ENCODE measurements around the gene USF2. TPM values are rescaled to one million over a fixed set of nuclear protein-coding genes. Genes with fewer than 3 reads are reported as not detected.

The USF2 gene
- total RNA-seq, 2 donors from 2014 or later, result 90.4 to 143 TPM

GRCh38 chr19:35295792-35296462 lies 27.2 kb downstream of the USF2 start:
- ATAC-seq (ENCODE audit: insufficient number of reproducible peaks, low FRiP score, low read depth) (no peak), DNase-seq (ENCODE audit: low spot score) (no peak)
- H3K9me3 ChIP-seq, result no peaks in the 10 kb centered on the region
- H3K36me3 ChIP-seq, result no peaks in the 10 kb centered on the region
- H3K27me3 ChIP-seq (replicated peaks; ENCODE audit: insufficient read depth), result no peaks in the 10 kb centered on the region
- no peak overlapping the region for H3K4me3 ChIP-seq
- no peaks in the 10 kb centered on the region for H3K4me1 ChIP-seq (ENCODE audit: control insufficient read depth in 1 of 2, low read depth in 2 of 2)
- no peak for TF ChIP-seq CTCF (IDR thresholded peaks at IDR 0.05)
- H3K27ac ChIP-seq, result no peak overlapping the region

- Histone ChIP-seq H3K36me3 (no peaks in the 10 kb centered on the region), H3K4me3 (no peak overlapping the region), H3K27me3 (replicated peaks; ENCODE audit: insufficient read depth) (no peaks in the 10 kb centered on the region), H3K4me1 (ENCODE audit: control insufficient read depth in 1 of 2, low read depth in 2 of 2) (no peaks in the 10 kb centered on the region), H3K9me3 (no peaks in the 10 kb centered on the region), H3K27ac (no peak overlapping the region)
- TF ChIP-seq CTCF (IDR thresholded peaks at IDR 0.05), result no peak
- ATAC-seq (ENCODE audit: insufficient number of reproducible peaks, low FRiP score, low read depth) (no peak), DNase-seq (ENCODE audit: low spot score) (no peak)
Measured at GRCh38 chr19:35296644-35297514, 28.1 kb downstream of the USF2 start.

GRCh38 chr19:35297515-35297848 lies 28.7 kb downstream of the USF2 start:
- H3K9me3 ChIP-seq, result no peaks in the 10 kb centered on the region
- no peaks in the 10 kb centered on the region for H3K4me1 ChIP-seq (ENCODE audit: control insufficient read depth in 1 of 2, low read depth in 2 of 2)
- H3K36me3 ChIP-seq, result no peaks in the 10 kb centered on the region
- DNase-seq (ENCODE audit: low spot score) (no peak), ATAC-seq (ENCODE audit: insufficient number of reproducible peaks, low FRiP score, low read depth) (no peak)
- H3K27ac ChIP-seq, result no peak overlapping the region
- H3K4me3 ChIP-seq, result no peak overlapping the region
- H3K27me3 ChIP-seq (replicated peaks; ENCODE audit: insufficient read depth), result no peaks in the 10 kb centered on the region
- no peak for TF ChIP-seq CTCF (IDR thresholded peaks at IDR 0.05)

GRCh38 chr19:35297922-35298321 lies 29.2 kb downstream of the USF2 start:
- DNase-seq (ENCODE audit: low spot score) (no peak), ATAC-seq (ENCODE audit: insufficient number of reproducible peaks, low FRiP score, low read depth) (no peak)
- Histone ChIP-seq H3K27me3 (replicated peaks; ENCODE audit: insufficient read depth) (no peaks in the 10 kb centered on the region), H3K4me1 (ENCODE audit: control insufficient read depth in 1 of 2, low read depth in 2 of 2) (no peaks in the 10 kb centered on the region), H3K36me3 (no peaks in the 10 kb centered on the region), H3K4me3 (no peak overlapping the region), H3K9me3 (no peaks in the 10 kb centered on the region), H3K27ac (no peak overlapping the region)
- TF ChIP-seq CTCF (IDR thresholded peaks at IDR 0.05), result no peak

GRCh38 chr19:35298561-35298972 lies 29.8 kb downstream of the USF2 start:
- no peak for DNase-seq (ENCODE audit: low spot score)
- no peaks in the 10 kb centered on the region for H3K4me1 ChIP-seq (ENCODE audit: control insufficient read depth in 1 of 2, low read depth in 2 of 2)
- no peak overlapping the region for H3K27ac ChIP-seq
- H3K4me3 ChIP-seq, result no peak overlapping the region
- no peaks in the 10 kb centered on the region for H3K36me3 ChIP-seq
- no peaks in the 10 kb centered on the region for H3K9me3 ChIP-seq
- H3K27me3 ChIP-seq (replicated peaks; ENCODE audit: insufficient read depth), result no peaks in the 10 kb centered on the region
- no peak for ATAC-seq (ENCODE audit: insufficient number of reproducible peaks, low FRiP score, low read depth)
- no peak for TF ChIP-seq CTCF (IDR thresholded peaks at IDR 0.05)

Data from thoracic aorta (tissue), 2 donors.